ENCODE results near the gene FGF2.

DNA sequence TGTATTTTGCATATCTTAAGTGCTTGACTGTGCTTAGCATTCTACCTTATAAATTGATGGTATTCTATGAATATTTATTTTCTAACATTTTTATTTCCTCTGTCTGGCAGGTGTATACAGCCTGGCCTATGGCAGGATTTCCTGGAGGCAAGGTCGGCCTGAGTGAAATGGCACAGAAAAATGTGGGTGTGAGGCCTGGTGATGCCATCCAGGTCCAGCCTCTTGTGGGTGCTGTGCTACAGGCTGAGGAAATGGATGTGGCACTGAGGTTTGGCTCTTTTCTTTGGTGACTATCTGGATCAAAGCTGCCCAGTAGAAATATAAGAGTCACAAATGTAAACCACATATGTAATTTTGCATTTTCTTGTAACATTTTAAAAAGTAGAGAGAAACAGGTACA is 102.3 kb downstream of the FGF2 start:
- no peak for TF ChIP-seq CTCF (IDR thresholded peaks at IDR 0.05)
- TF ChIP-seq POLR2A (IDR thresholded peaks at IDR 0.05) = no peak

Data from uterus (tissue), 2 donors.